Fibroblast of skin of left quadriceps (primary cell): ENCODE data around the gene ZER1.
"Not testable (repeated sequence)": the region's sequence is repeated elsewhere in the genome, so short reads cannot be mapped to it uniquely, and the experiment has no call there.

Experiments used
- DNase-seq, 2 experiments: peaks; one replicate each; pipeline ENCODE4 v3.0.0-alpha.2; 2013; ENCODE audit warnings: low read depth in 2 of 2

The ZER1 gene

DNA sequence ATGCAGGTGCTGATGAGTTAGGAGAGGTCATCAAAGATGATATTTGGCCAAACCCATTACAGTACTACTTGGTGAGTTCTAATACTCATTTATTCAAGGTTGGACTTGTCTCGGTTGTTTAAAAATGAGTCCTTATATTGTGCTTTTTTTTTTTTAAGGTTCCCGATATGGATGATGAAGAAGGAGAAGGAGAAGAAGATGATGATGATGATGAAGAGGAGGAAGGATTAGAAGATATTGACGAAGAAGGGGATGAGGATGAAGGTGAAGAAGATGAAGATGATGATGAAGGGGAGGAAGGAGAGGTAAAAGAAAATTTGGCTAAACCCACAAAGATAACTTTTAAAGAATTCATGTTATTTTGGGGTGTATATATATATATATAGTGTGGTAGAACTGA, 78.0 kb downstream of the ZER1 start:
- DNase-seq: not testable (repeated sequence)

DNA sequence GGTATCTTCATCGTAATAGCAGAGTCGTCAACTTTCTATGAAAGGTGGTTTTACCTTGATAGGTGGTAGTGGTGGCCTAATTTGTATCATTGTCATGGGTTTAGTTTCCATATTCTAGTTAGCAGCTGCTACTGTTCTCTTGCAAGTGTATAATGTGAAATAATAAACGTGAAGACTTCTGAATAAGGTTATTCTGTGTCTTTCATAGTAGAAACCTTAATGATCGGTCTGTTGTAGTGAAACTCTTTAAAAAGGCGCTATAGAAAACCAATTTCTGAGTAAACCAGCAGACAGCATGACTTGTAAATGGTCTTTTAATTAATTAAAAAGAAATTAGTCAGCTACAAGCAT, 81.1 kb downstream of the ZER1 start:
- DNase-seq: no peak

DNA sequence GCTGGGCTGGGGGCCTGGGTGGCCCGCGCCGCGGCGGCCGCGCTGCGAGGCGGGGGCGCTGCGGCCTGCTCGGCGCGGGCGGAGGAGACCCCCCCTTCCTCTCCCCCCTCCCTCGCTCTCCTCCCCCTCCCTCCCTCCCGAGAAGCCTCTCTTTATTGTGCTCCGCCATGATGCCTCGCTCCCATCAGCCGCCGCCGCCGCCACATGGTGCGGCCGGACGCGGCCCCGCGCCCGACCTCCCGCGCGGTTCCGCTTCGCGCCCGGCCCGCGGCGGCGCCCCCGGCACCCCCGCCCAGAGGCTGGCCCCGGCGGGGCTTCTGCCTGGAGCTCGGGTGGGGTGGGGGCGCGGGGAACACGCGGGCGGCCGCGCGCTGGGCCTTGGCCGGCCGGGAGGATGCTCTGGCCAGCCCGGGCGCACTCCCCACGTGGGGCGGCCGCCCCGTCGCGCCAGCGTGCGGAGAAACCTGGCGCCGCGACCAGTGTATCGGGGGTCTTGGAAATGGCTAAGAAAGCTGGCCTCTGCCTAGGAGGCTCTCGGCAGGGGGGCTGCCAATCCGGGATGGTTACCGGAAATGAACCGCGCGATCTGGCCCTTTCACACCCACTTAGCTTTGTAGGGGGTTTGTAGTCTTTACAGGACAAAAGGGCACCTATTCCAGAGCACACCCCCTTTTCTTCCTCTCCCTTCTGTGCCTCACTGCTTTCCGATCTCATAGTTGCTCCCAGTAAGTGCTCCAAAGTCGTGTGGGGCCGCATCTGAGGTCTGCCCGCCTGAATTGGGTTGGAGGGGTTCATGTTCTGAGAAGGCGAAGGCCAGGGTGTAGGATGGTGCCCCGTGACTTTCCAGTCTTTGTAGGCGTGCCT, 81.7 kb downstream of the ZER1 start:
- DNase-seq: no peak

DNA sequence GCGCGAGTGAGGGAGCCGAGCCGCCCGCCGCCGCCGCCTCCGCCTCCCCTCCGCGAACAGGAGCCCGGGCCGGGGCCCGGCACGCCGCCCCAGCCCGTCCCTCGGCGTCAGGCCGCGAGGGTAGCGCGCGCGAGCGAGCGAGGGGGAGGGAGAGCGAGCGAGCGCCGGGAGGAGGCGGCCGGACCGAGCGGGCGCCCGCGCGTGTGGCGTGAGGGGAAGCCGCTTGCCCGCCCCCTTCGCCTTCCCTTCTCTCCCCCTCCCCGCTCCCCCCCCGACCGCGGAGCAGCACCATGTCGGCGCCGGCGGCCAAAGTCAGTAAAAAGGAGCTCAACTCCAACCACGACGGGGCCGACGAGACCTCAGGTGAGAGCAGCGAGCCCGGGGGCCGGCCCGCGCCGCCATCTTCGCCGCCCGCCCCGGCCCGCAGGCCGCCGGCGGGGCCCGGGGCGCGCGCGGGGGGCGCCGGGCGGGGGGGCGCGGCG, 82.4 kb downstream of the ZER1 start:
- no peak for DNase-seq

DNA sequence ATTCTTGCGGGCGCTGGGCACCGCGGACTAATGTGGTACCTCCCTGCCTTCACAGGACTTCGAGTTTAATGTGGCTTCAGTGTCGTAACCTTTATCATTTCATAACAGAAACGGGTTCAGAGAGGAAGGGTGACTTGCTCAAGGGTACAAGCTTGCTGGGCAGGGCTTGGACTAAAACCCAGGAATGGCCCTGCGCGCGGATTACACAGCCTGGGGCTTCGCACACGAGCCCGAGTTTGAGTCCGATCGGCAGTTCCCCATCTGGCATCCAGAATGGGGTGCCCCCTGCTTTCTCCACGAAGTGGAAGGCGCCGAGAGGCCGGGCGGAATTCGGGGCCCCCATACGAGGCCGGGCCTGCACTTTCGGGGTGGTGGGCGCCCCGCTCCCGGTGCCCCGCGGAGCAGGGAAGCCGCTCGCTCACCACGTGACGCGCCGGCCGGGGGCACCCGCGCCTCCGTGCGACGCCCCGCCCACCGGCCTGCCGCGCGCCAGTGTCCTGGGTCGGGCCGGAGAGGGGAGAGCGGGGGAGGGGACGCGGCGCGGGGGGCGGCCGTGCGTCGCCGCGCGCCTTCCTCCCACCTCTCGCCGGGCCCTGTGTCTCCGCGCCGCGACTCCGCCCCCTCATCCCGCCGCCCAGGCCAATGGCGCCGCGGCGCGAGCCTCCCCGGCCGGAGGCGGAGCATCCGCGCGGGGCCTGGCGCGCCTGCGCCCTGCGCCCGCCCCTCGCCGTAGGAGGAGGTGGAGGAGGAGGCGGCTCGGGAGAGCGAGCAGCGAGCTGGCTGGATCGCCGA, 83.0 kb downstream of the ZER1 start, which contains the start of gene SET:
TSS of gene SET (plus strand) at position 722 of the 792 bp plus-strand sequence. CDS start 361 bp downstream, outside the sequence.
- peak; percentile 87 for DNase-seq

DNA sequence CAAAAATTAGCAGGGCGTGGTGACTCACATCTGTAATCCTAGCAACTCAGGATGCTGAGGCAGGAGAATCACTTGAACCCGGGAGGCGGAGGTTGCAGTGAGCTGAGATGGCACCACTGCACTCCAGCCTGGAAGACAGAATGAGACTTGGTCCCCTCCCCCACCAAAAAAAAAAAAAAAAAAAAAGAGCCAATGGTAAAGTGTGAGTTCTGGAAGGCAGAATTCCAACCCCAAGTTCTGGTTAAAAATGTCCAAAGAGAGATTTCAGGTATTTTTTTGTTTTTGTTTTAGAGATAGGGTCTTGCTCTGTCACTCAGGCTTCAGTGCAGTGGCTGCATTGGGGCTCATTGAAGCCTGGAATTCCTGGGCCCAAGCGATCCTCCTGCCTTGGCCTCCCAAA, 84.3 kb downstream of the ZER1 start:
- no peak for DNase-seq

DNA sequence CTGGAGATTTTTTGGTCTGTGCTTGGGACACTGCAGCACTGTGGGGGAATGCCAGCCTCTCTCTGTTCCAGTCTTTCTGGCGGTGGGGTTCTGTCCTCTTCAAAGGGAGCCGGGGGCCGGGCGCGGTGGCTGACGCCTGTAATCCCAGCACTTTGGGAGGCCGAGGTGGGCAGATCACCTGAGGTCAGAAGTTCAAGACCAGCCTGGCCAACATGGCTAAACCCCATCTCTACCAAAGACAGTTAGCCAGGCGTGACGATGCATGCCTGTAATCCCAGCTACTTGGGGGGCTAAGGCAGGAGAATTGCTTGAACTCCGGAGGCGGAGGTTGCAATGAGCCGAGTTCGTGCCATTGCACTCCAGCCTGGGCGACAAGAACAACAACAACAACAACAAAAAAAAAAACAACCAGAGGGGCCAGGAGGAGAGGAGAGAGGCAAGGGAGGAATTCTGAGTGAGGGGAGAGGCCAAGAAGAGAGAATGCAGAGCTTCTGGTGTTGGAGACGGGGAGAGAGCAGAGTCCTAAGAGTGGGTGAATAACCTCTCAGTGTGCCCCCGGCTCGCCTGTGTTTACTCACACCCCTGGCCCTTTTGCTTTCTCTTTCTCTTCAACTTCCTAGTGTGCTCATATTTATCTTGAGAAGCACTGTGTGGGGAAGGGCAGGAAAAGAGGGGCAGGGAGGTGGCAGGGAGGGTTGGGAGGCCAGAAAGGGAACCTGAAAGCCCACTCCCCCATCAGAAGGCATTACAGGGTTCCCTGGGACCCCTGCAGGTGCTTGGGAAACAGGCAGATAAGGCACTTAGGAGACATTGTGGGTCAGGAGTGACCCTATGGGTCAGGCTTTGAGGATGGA, 85.9 kb downstream of the ZER1 start:
- no peak for DNase-seq

DNA sequence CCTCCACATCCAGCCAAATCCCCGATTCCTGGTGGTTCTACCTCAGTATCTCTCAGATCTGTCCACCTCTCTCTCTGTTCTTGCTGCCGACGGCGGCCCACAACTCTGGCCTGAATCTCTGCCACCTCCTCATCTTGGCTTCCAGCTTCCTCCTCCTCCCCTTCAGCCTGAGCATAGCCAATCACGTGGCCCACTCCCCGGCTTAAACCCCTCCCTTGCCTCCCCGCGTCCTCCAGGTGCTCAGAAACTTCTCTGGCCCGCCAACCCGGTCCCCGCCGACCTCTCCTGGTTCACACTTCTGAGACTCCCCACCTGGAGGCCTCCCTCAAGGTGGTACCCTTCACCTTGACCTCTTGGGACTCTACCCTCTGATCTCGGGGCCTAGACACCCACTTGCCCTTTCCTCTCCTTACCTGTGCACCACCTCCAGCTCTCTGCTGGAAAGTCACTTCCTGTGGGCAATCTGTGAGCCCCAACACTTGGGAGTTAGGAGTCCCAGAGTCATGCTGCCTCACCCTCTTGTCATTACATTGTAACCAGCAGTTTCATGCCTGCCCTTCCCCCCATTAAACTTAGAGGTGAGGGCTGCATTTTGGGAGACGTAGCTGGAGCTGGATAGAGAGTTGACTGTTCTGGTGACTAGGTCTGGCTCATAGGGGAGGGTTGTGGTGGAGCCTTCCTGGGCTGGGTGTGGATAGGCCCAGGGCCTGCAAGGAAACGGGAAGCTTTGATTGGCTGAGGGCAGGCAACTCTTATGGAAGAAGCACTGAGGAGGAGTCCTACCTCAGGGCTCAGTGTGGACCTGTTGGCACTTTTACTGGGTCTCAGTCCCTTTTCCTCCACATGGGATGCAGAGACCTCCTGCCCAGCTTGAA, 87.2 kb downstream of the ZER1 start:
- DNase-seq: peak in 1 of 2 experiments; percentile 26

DNA sequence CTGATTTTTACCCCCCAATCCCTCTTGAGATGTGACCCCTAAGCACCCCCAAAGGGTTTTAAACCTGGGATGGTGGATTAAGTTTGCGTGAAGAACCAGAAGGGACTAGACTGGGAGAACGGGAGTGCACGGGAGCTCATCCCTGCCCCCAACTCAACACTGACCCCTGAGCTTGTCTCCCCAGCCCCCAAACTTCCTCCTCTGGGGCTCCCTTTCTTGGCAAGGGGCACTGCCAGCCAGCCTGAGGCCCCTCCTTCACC, 87.7 kb downstream of the ZER1 start:
- no peak for DNase-seq

DNA sequence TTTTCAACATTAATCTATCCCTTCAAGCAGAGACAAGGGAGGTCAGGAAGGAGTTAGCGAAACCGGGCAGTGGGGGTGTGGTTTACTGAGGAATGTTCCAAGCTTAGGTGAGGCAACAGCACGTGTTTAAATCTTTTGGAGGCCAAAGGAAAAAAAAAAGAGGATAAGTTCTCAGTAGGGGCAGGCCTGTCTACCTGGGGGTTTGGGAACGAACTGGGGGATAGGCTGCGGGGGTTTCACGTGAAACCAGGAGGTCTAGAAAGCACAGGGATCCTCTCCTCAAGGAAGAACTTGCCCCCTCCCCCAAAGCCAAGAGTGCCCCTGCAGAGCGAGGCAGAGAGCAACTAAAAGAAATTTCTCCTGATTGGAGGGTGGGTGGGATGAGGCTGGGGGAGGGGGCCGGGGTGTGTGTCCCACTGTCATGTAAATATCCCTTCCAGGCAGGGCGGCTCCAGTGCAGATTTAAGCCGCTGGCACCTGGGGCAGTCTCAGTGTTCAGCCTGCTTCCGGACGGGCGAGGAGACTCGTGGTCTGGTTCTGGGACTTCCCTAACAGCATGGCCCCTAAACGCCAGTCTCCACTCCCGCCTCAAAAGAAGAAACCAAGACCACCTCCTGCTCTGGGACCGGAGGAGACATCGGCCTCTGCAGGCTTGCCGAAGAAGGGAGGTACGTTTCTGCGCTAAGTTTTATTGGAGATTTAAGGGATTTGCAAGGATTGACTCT, 88.2 kb downstream of the ZER1 start:
- DNase-seq: peak in 1 of 2 experiments; percentile 21
